ENCODE data around the gene ZNF2. TPM values are rescaled to one million over a fixed set of nuclear protein-coding genes. Genes with fewer than 3 reads are reported as not detected.
A peak's percentile ranks its signal among the peaks of the same experiment; 100 is the strongest.

ZNF2 gene
- total and polyA plus RNA-seq, 2 of the 13 experiments (the other 11 are each of a cell fraction or from before 2014, with no cell fraction given): 4.3 to 6.1 TPM

- TF ChIP-seq, protein P1, sequence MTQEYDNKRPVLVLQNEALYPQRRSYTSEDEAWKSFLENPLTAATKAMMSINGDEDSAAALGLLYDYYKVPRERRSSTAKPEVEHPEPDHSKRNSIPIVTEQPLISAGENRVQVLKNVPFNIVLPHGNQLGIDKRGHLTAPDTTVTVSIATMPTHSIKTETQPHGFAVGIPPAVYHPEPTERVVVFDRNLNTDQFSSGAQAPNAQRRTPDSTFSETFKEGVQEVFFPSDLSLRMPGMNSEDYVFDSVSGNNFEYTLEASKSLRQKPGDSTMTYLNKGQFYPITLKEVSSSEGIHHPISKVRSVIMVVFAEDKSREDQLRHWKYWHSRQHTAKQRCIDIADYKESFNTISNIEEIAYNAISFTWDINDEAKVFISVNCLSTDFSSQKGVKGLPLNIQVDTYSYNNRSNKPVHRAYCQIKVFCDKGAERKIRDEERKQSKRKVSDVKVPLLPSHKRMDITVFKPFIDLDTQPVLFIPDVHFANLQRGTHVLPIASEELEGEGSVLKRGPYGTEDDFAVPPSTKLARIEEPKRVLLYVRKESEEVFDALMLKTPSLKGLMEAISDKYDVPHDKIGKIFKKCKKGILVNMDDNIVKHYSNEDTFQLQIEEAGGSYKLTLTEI (CRISPR knock-in tag; conservative IDR thresholded peaks at IDR 0.05): no peak
- TF ChIP-seq ZMYM3 (CRISPR knock-in tag; IDR thresholded peaks at IDR 0.05): no peak
- TF ChIP-seq, protein P2, sequence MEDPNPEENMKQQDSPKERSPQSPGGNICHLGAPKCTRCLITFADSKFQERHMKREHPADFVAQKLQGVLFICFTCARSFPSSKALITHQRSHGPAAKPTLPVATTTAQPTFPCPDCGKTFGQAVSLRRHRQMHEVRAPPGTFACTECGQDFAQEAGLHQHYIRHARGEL (CRISPR knock-in tag; IDR thresholded peaks at IDR 0.05): no peak
- peak; percentile 14 for TF ChIP-seq TEAD3 (CRISPR knock-in tag; optimal IDR thresholded peaks at IDR 0.05; ENCODE audit: borderline replicate concordance)
Observed at GRCh38 chr2:95158891-95159619, 6.6 kb upstream of the ZNF2 start (continued).

DNA sequence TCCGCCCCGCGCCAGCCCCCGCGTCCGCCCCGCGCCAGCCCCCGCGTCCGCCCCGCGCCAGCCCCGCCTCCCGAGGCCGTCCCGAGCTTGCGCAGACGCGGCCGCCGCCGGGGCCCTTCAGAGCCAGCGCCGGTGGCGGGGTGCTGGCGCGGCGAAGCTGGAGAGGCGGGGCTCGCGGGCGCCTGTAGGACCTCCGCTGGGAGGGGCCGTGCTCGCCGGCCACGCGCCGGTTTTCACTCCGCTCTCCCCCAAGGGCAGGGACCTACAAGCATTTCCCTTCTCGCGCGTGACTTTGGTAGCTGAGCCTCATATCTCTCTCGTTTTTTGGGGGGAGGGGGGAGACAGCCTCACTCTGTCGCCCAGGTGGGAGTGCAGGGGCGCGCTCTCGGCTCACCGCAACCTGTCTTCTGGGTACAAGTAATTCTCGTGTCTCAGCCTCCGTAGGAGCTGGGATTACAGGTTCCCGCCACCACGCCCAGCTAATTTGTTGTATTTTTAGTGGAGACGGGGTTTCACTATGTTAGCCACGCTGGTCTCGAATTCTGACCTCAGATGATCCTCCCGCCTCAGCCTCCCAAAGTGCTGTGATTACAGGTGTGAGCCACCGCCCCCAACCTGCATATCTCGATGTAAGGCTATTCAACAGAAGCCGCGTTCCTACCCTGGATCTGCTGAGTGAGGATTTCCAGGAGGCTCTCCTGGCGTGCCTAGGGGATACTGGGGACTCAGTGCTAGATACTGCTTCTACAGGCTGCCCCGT is 5.7 kb upstream of the ZNF2 start, which contains the start of gene ZNF514:
Gene ZNF514, minus strand, starts transcription at position 159 of the 760 bp plus-strand sequence. CDS start 6,595 bp downstream, outside the sequence.
- Histone ChIP-seq H3K9me3 (ENCODE audit: low read length) (no peaks in the 10 kb centered on the region), H3K4me1 (ENCODE audit: insufficient read depth, low read length) (peaks cover 37% of the 10 kb centered on the region), H3K4me3 (replicated peaks in 1 of 3; ENCODE audit: insufficient read depth in 1 of 3, low read depth in 2 of 3, low read length in 3 of 3) (peak within 1 kb of the TSS; percentile 62 to 89 (median 69)), H3K27ac (ENCODE audit: extremely low read length, insufficient read depth, low read length) (peak within 1 kb of the TSS; percentile 43), H2AFZ (ENCODE audit: low read length) (peak within 1 kb of the TSS; percentile 16), H3K36me3 (replicated peaks in 1 of 2; ENCODE audit: control insufficient read depth in 1 of 2, insufficient read depth in 2 of 2, low read length in 2 of 2) (0 out of 5 replicates have a peak, but pooled peaks cover 0 to 4% of the 10 kb centered on the region in 2 experiments), H3K79me2 (ENCODE audit: insufficient read depth, low read length) (peaks cover 7% of the 10 kb centered on the region), H3K27me3 (ENCODE audit: control insufficient read depth in 1 of 2, insufficient read depth in 2 of 2, low read length in 2 of 2) (no peaks in the 10 kb centered on the region; a peak in 1 of 5 replicates), H3K9ac (ENCODE audit: insufficient read depth, low read depth, low read length) (peak within 1 kb of the TSS; percentile 81), H3K4me2 (ENCODE audit: low read depth, low read length) (peak within 1 kb of the TSS; percentile 94), H4K20me1 (ENCODE audit: insufficient read depth, low read length) (no peaks in the 10 kb centered on the region)
- peak; percentile 51 for DNase-seq (ENCODE audit: low spot score)
- WGBS (ENCODE audit: low lambda C conversion rate): 74% methylated on average over 22 of the region's 64 CpGs
- ATAC-seq: peak; percentile 93
- POLR2A ChIA-PET: interaction anchor here (1.0 to 1.6 kb wide), 3 partner anchors 36 to 80 kb away, joined by 3 to 11 read pairs (median 4); partner anchors contain the start of gene MRPS5
- in situ Hi-C loops (cut with HindIII; ENCODE audit: extremely low pct_ligation_motif_present, low pct_unique_long_range_greater_than_20kb) (no loop called here), intact Hi-C loops (cut with micrococcal nuclease; ENCODE audit: unreplicated experiment) (no loop called here)
- no peak for FAIRE-seq
- no TSS peak for BruUV-seq (replicated peaks)
- CTCF ChIA-PET (ENCODE audit: low intra/inter-chr PET ratio, low total read pairs): no interaction called here
- TF ChIP-seq ZBTB7A (CRISPR knock-in tag; IDR thresholded peaks at IDR 0.05): no peak
- no peak for TF ChIP-seq ADNP (CRISPR knock-in tag; IDR thresholded peaks at IDR 0.05)
- no peak for TF ChIP-seq NAIF1 (CRISPR knock-in tag; IDR thresholded peaks at IDR 0.05; ENCODE audit: borderline replicate concordance)
- TF ChIP-seq KLF12 (CRISPR knock-in tag; IDR thresholded peaks at IDR 0.05; ENCODE audit: borderline replicate concordance): no peak
- no peak for TF ChIP-seq RARG (CRISPR knock-in tag; IDR thresholded peaks at IDR 0.05; ENCODE audit: low read depth)
- TF ChIP-seq ZNF292 (CRISPR knock-in tag; IDR thresholded peaks at IDR 0.05; ENCODE audit: borderline replicate concordance, low read depth): no peak
- TF ChIP-seq, protein P3, sequence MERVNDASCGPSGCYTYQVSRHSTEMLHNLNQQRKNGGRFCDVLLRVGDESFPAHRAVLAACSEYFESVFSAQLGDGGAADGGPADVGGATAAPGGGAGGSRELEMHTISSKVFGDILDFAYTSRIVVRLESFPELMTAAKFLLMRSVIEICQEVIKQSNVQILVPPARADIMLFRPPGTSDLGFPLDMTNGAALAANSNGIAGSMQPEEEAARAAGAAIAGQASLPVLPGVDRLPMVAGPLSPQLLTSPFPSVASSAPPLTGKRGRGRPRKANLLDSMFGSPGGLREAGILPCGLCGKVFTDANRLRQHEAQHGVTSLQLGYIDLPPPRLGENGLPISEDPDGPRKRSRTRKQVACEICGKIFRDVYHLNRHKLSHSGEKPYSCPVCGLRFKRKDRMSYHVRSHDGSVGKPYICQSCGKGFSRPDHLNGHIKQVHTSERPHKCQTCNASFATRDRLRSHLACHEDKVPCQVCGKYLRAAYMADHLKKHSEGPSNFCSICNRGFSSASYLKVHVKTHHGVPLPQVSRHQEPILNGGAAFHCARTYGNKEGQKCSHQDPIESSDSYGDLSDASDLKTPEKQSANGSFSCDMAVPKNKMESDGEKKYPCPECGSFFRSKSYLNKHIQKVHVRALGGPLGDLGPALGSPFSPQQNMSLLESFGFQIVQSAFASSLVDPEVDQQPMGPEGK (CRISPR knock-in tag; IDR thresholded peaks at IDR 0.05): peak; percentile 48; the same call in 1 of the 2 replicates
- TF ChIP-seq, protein P4, sequence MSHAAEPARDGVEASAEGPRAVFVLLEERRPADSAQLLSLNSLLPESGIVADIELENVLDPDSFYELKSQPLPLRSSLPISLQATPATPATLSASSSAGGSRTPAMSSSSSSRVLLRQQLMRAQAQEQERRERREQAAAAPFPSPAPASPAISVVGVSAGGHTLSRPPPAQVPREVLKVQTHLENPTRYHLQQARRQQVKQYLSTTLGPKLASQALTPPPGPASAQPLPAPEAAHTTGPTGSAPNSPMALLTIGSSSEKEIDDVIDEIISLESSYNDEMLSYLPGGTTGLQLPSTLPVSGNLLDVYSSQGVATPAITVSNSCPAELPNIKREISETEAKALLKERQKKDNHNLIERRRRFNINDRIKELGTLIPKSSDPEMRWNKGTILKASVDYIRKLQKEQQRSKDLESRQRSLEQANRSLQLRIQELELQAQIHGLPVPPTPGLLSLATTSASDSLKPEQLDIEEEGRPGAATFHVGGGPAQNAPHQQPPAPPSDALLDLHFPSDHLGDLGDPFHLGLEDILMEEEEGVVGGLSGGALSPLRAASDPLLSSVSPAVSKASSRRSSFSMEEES (CRISPR knock-in tag; IDR thresholded peaks at IDR 0.05): no peak
- TF ChIP-seq ZNF563 (CRISPR knock-in tag; IDR thresholded peaks at IDR 0.05): no peak

Data from HepG2 (cell line).